Uterus (tissue), 2 donors: ENCODE data around the gene EIF2S2.

ENCODE experiments used
- CTCF ChIP-seq, 4 experiments: fragments of 200-600 bp in 2 of 4; fragments of 450-650 bp in 2 of 4; sonication (generic) in 2 of 4; IDR thresholded peaks; one replicate each; pipeline ENCODE4 v1.5.1; 2016 to 2019; ENCODE audit warnings: antibody characterized with exemption in 4 of 4, mild to moderate bottlenecking in 2 of 4, moderate library complexity in 1 of 4
- POLR2A ChIP-seq, 2 donors: fragments of 450-650 bp; IDR thresholded peaks; one replicate each; pipeline ENCODE4 v1.6.1; 2016; ENCODE audit warnings: antibody characterized with exemption in 2 of 2, mild to moderate bottlenecking in 1 of 2, moderate library complexity in 1 of 2

- TF ChIP-seq CTCF (IDR thresholded peaks at IDR 0.05) (no peak), POLR2A (IDR thresholded peaks at IDR 0.05) (no peak)
Measured at GRCh38 chr20:34085544-34086040, 26.5 kb downstream of the EIF2S2 start.
